Sigmoid colon (tissue), 4 donors: Measurements from ENCODE around the gene CDKAL1.

Experiments
- CTCF ChIP-seq, 4 experiments: fragments of 450-650 bp in 3 of 4; fragments of 200-600 bp in 1 of 4; IDR thresholded peaks; one replicate each; pipeline ENCODE4 v1.5.1; 2016 to 2019; ENCODE audit warnings: antibody characterized with exemption in 4 of 4, mild to moderate bottlenecking in 3 of 4, moderate library complexity in 2 of 4
- POLR2AphosphoS5 ChIP-seq, 4 donors: sonication (generic); formaldehyde crosslinking; IDR thresholded peaks; one replicate each; pipeline ENCODE4 v1.6.1; 2017; ENCODE audit warnings: antibody characterized with exemption in 4 of 4

DNA sequence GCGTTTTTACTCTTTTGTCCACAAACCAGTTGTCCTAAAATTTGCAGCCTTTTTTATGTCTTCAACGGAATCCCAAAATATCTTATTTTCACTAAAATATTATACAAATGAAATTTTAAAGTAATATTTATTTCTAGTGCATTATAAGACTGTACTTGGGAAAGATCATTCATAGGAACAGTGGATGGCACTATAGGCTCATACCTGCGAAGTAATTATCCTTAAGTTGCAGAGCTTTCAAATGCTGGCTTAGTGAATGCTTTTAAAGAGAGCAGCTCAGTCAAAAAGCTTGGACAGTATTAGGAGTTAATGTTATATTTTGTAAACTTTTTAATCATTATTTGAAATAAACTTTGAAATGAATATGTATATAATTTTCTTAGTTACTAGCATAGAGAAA lies 254.9 kb downstream of the CDKAL1 start:
- TF ChIP-seq CTCF (IDR thresholded peaks at IDR 0.05) (no peak), POLR2AphosphoS5 (IDR thresholded peaks at IDR 0.05) (no peak)
